GM23338 (cell line): ENCODE data around the gene SLC25A25. TPM values are rescaled to one million over a fixed set of nuclear protein-coding genes. Genes with fewer than 3 reads are reported as not detected.

ENCODE experiments used
- ATAC-seq: fragments of 200-7000 bp; cut with Tn5 transposase; 3 replicates; pipeline ENCODE4 v1.9.1; 2020
- DNase-seq: peaks from one replicate; pipeline ENCODE4 v3.0.0-alpha.2; 2015; ENCODE audit warnings: low spot score
- H2AFZ ChIP-seq: fragments of 200-600 bp; sonication (generic); 2 replicates; pipeline ENCODE4 v1.8.0; 2016; ENCODE audit warnings: antibody characterized with exemption, mild to moderate bottlenecking, moderate library complexity
- H3F3A ChIP-seq: fragments of 200-600 bp; sonication (generic); replicated peaks from 2 replicates; pipeline ENCODE4 v1.8.0; 2017; ENCODE audit warnings: antibody characterized with exemption, mixed run types, low read depth
- H3K27ac ChIP-seq: fragments of 200-600 bp; sonication (generic); 2 replicates; pipeline ENCODE4 v1.6.1; 2016; ENCODE audit warnings: low read depth
- H3K27me3 ChIP-seq: fragments of 200-600 bp; sonication (generic); 2 replicates; pipeline ENCODE4 v1.8.0; 2016; ENCODE audit warnings: mild to moderate bottlenecking, mixed run types, moderate library complexity; ENCODE audit not compliant: insufficient read depth
- H3K36me3 ChIP-seq: fragments of 200-600 bp; sonication (generic); 2 replicates; pipeline ENCODE4 v1.8.0; 2016; ENCODE audit warnings: mild to moderate bottlenecking; ENCODE audit not compliant: insufficient read depth
- H3K4me1 ChIP-seq: fragments of 200-600 bp; sonication (generic); 2 replicates; pipeline ENCODE4 v1.8.0; 2016; ENCODE audit warnings: mild to moderate bottlenecking, moderate library complexity; ENCODE audit not compliant: insufficient read depth
- H3K4me2 ChIP-seq: fragments of 200-600 bp; sonication (generic); 2 replicates; pipeline ENCODE4 v1.7.1; 2017; ENCODE audit warnings: mixed run types
- H3K4me3 ChIP-seq: fragments of 200-600 bp; sonication (generic); 2 replicates; pipeline ENCODE4 v1.6.1; 2016; ENCODE audit warnings: mixed run types
- H3K79me2 ChIP-seq: fragments of 200-600 bp; sonication (generic); replicated peaks from 2 replicates; pipeline ENCODE4 v1.8.0; 2017; ENCODE audit warnings: mild to moderate bottlenecking; ENCODE audit not compliant: insufficient read depth
- H3K9me2 ChIP-seq: fragments of 200-600 bp; sonication (generic); 2 replicates; pipeline ENCODE4 v1.8.0; 2017; ENCODE audit not compliant: insufficient read depth
- H4K20me1 ChIP-seq: fragments of 200-600 bp; sonication (generic); replicated peaks from 2 replicates; pipeline ENCODE4 v1.8.0; 2017; ENCODE audit warnings: mild to moderate bottlenecking; ENCODE audit not compliant: insufficient read depth
- H3K27ac Mint-ChIP-seq: 2 replicates; pipeline ENCODE4 v1.8.0; 2020; ENCODE audit warnings: inconsistent platforms, mild to moderate bottlenecking, moderate library complexity, mixed read lengths
- H3K27me3 Mint-ChIP-seq: 3 replicates; pipeline ENCODE4 v1.8.0; 2022; ENCODE audit warnings: low read depth, mild to moderate bottlenecking, moderate library complexity, mixed read lengths, inconsistent platforms; ENCODE audit not compliant: insufficient read depth, poor library complexity
- H3K36me3 Mint-ChIP-seq: 3 replicates; pipeline ENCODE4 v1.8.0; 2021; ENCODE audit warnings: low read depth, mild to moderate bottlenecking, inconsistent platforms, moderate library complexity, mixed read lengths
- H3K4me1 Mint-ChIP-seq: 3 replicates; pipeline ENCODE4 v1.8.0; 2020; ENCODE audit warnings: mild to moderate bottlenecking, inconsistent platforms, mixed read lengths
- H3K4me3 Mint-ChIP-seq: 3 replicates; pipeline ENCODE4 v1.8.0; 2021; ENCODE audit warnings: moderate library complexity, mild to moderate bottlenecking, inconsistent platforms, mixed read lengths
- H3K9me3 Mint-ChIP-seq: 3 replicates; pipeline ENCODE4 v1.8.0; 2020; ENCODE audit warnings: moderate library complexity, mild to moderate bottlenecking, inconsistent platforms, mixed read lengths
- CREB1 ChIP-seq: fragments of 250-450 bp; sonication (Bioruptor Pico); IDR thresholded peaks from 2 replicates; pipeline ENCODE4 v1.5.0; 2020; ENCODE audit warnings: low read depth, mild to moderate bottlenecking, moderate library complexity
- EZH2 ChIP-seq: fragments of 200-600 bp; sonication (generic); IDR thresholded peaks from one replicate; pipeline ENCODE4 v1.8.0; 2017; ENCODE audit warnings: antibody characterized with exemption, mild to moderate bottlenecking, low read depth; ENCODE audit not compliant: unreplicated experiment
- ZNF114 ChIP-seq: fragments of 250-450 bp; sonication (Bioruptor Pico); IDR thresholded peaks from 2 replicates; pipeline ENCODE4 v1.5.0; 2020; ENCODE audit warnings: mild to moderate bottlenecking, moderate library complexity
- ZNF462 ChIP-seq: fragments of 250-450 bp; sonication (Bioruptor Pico); IDR thresholded peaks from 2 replicates; pipeline ENCODE4 v1.5.0; 2020; ENCODE audit warnings: mild to moderate bottlenecking, moderate library complexity
- polyA plus RNA-seq: library from polyadenylated mRNA; unstranded; fragments of >200 nt; fragmentation: Nextera tagmentation; extraction: Ambion mirVana; gene quantifications from 2 replicates; pipeline ENCODE4 v1.2.1, GENCODE V29; 2016
- total RNA-seq: library from RNA; depleted of rRNA; stranded (reverse); fragments of >200 nt; shearing (Covaris generic); gene quantifications from 2 replicates; pipeline ENCODE4 v1.2.3, GENCODE V29; 2014

The SLC25A25 gene
- total and polyA plus RNA-seq, 2 experiments from 2014 or later: 7.1 to 27.0 TPM

GRCh38 chr9:128138001-128138400 is 70.0 kb downstream of the SLC25A25 start:
- Mint-ChIP-seq H3K4me1 (peaks cover 4% of the 10 kb centered on the region), H3K27ac (no peak overlapping the region), H3K4me3 (no peak overlapping the region), H3K9me3 (no peaks in the 10 kb centered on the region), H3K36me3 (no peaks in the 10 kb centered on the region; the same call in 2 of the 3 replicates), H3K27me3 (no peaks in the 10 kb centered on the region)
- TF ChIP-seq ZNF114 (CRISPR knock-in tag): no peak
- H3K4me3 ChIP-seq: no peak overlapping the region
- no peak overlapping the region for H3K4me2 ChIP-seq
- DNase-seq (no peak), ATAC-seq (no peak)
- no peaks in the 10 kb centered on the region for H3K79me2 ChIP-seq
- H4K20me1 ChIP-seq: no peaks in the 10 kb centered on the region
- H3K9me2 ChIP-seq: no peaks in the 10 kb centered on the region
- no peak overlapping the region for H2AFZ ChIP-seq
- no peaks in the 10 kb centered on the region for H3F3A ChIP-seq
- no peaks in the 10 kb centered on the region for H3K4me1 ChIP-seq
- H3K36me3 ChIP-seq: no peaks in the 10 kb centered on the region
- no peaks in the 10 kb centered on the region for H3K27me3 ChIP-seq
- no peak overlapping the region for H3K27ac ChIP-seq

GRCh38 chr9:128139621-128140020 is 71.6 kb downstream of the SLC25A25 start:
- ATAC-seq: no peak

More at GRCh38 chr9:128139621-128140020, 71.6 kb downstream of the SLC25A25 start:
- Histone ChIP-seq H3K27me3 (no peaks in the 10 kb centered on the region), H3K4me3 (no peak overlapping the region), H3K27ac (no peak overlapping the region), H3K79me2 (no peaks in the 10 kb centered on the region), H2AFZ (no peak overlapping the region), H3K4me1 (no peaks in the 10 kb centered on the region), H3K9me2 (no peaks in the 10 kb centered on the region), H3K36me3 (no peaks in the 10 kb centered on the region), H4K20me1 (no peaks in the 10 kb centered on the region), H3F3A (no peaks in the 10 kb centered on the region), H3K4me2 (no peak overlapping the region)
- Mint-ChIP-seq H3K27me3 (no peaks in the 10 kb centered on the region), H3K27ac (no peak overlapping the region), H3K9me3 (no peaks in the 10 kb centered on the region), H3K36me3 (no peaks in the 10 kb centered on the region; the same call in 2 of the 3 replicates), H3K4me1 (peaks cover 4% of the 10 kb centered on the region), H3K4me3 (no peak overlapping the region)
- no peak for DNase-seq
- TF ChIP-seq ZNF462 (CRISPR knock-in tag) (no peak), CREB1 (no peak), EZH2 (no peak)
